ENCODE measurements around the gene C2CD5.

The C2CD5 gene

DNA sequence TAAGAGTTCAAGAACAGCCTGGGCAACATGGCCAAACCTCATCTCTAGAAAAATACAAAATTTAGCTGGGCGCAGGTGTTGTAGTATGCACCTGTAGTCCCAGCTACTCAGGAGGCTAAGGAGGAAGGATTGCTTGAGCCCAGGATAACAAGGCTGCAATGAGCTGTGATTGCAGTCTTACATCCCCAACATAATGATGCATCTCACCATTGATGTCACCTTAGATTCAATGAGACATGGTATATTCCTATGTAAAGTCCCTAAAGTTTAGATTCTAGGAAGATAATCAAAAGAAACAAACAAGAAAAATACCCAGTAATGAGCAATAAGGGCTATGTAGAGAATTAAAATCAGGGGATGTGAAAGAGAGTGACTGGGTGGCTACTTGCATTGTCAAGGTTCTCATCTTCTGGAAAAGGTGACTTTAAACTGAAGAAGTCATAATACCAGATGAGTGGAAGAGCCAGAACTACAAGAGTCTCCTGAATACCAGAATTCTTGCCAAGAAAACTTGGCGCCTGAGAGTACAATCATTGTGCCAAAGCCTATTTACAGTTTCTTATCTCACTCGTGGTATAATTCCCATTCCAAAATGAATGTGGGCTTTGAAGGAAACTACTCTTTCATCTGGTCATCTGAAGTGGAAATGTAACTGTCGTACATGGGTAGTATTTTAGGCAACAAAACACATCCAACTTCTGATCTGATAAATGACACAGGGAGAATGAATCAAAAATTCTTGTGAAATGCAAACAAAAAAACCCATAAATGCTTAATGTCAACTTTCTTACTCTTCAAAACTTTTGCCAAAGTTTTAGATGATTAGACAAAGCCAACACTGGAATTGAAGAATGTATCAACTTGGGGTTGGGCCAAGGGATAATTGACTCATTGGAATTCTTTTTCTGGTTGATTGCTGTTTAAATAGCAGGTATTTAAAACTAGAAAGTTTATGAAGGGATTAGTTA is 128.7 kb downstream of the C2CD5 start:
- ChIA-PET CTCF (interaction anchor here (1.0 kb wide), 1 partner anchor 28 kb away, joined by 3 read pairs; no protein-coding TSS in a partner anchor), POLR2A (no interaction called here)
- DNase-seq (ENCODE audit: low read depth, low spot score): no peak
- TF ChIP-seq, protein P1, sequence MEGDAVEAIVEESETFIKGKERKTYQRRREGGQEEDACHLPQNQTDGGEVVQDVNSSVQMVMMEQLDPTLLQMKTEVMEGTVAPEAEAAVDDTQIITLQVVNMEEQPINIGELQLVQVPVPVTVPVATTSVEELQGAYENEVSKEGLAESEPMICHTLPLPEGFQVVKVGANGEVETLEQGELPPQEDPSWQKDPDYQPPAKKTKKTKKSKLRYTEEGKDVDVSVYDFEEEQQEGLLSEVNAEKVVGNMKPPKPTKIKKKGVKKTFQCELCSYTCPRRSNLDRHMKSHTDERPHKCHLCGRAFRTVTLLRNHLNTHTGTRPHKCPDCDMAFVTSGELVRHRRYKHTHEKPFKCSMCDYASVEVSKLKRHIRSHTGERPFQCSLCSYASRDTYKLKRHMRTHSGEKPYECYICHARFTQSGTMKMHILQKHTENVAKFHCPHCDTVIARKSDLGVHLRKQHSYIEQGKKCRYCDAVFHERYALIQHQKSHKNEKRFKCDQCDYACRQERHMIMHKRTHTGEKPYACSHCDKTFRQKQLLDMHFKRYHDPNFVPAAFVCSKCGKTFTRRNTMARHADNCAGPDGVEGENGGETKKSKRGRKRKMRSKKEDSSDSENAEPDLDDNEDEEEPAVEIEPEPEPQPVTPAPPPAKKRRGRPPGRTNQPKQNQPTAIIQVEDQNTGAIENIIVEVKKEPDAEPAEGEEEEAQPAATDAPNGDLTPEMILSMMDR (IDR thresholded peaks at IDR 0.05; ENCODE audit: insufficient read depth, low read length, missing control alignments): no peak
- H3K4me3 ChIP-seq (ENCODE audit: low read depth, low read length): no peak overlapping the region

DNA sequence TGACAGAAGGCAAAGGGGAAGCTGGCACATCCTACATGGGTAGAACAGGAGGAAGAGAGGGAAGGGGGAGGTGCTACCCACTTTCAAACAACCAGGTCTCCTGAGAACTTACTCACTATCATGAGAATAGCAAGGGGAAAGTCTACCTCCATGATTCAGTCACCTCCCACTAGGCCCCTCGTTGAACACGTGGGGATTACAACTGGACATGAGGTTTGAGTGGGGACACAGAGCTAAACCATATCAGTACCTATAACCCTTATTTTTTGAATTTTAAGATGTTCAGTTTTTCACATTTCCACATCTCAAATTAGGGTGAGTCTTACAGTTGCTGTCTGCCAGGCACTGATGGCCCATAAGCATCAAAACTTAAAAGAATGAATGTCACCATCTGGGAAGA is 129.6 kb downstream of the C2CD5 start:
- H3K4me3 ChIP-seq (ENCODE audit: low read depth, low read length): no peak overlapping the region
- ChIA-PET CTCF (interaction anchor here (1.0 kb wide), 1 partner anchor 29 kb away, joined by 3 read pairs; no protein-coding TSS in a partner anchor), POLR2A (no interaction called here)
- TF ChIP-seq, protein P1 (IDR thresholded peaks at IDR 0.05; ENCODE audit: insufficient read depth, low read length, missing control alignments): no peak
- no peak for DNase-seq (ENCODE audit: low read depth, low spot score)

DNA sequence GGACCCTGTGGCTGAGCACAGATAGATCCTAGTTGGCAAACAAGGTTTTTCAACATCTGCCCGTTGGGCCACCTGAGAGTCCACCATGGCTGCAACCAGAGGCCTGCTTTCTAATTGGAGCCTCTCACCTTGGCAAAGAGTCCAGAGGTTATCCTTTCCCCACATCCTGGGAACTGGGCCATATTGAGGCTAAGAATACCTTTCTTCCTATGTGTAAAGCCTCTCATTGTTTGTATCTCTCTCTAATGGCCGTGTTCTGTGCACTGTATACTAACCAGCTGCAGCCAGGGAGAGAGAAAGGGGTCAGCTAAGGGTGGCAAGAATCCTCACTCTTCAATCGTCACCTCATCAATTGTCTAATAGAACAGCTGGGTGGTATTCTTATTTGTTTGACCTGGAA is 130.8 kb downstream of the C2CD5 start:
- TF ChIP-seq, protein P1 (IDR thresholded peaks at IDR 0.05; ENCODE audit: insufficient read depth, low read length, missing control alignments): no peak
- ChIA-PET POLR2A (no interaction called here), CTCF (no interaction called here)
- DNase-seq (ENCODE audit: low read depth, low spot score): no peak
- H3K4me3 ChIP-seq (ENCODE audit: low read depth, low read length): no peak overlapping the region

DNA sequence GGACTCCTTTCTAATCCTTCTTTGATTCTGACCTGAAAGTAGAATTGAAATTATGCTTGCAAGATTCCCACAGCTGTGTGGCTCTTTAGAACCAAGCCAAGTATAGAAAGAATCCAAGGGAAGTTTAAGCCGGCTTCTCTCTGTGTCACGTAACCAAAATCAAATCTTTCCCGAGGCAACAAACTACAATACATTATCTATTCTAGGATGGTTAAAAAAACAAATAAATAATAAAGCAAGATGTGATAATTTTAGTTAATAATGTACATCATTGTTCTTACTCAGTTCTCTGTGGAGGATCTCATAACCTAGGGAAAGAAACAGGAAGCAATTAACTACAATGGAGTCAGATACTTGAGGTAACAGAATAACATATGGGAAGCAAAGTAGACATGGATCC is 131.8 kb downstream of the C2CD5 start:
- TF ChIP-seq, protein P1 (IDR thresholded peaks at IDR 0.05; ENCODE audit: insufficient read depth, low read length, missing control alignments): no peak
- no peak for DNase-seq (ENCODE audit: low read depth, low spot score)
- CTCF ChIA-PET: no interaction called here
- H3K4me3 ChIP-seq (ENCODE audit: low read depth, low read length): no peak overlapping the region
- POLR2A ChIA-PET: no interaction called here

DNA sequence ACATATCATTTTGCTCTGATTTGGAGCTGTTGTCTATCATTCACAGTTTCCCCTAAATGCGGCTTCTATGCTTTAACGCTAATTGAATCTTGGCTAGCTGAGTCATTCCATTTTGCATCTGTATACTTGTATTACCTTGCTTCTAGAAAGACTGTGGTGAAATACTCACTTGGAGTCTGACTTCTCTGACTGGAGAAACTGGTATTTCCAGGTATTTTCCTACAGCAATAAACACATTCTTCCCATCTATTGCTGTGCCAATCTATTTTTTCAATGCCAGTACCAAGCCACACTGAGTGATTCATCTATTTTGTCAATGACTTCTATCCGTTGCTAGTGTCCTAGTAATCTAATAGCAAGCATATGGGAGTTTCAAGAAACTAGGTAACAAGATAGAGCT is 133.9 kb downstream of the C2CD5 start:
- no peak overlapping the region for H3K4me3 ChIP-seq (ENCODE audit: low read depth, low read length)
- CTCF ChIA-PET: no interaction called here
- no peak for DNase-seq (ENCODE audit: low read depth, low spot score)
- TF ChIP-seq, protein P1 (IDR thresholded peaks at IDR 0.05; ENCODE audit: insufficient read depth, low read length, missing control alignments): no peak
- POLR2A ChIA-PET: no interaction called here

DNA sequence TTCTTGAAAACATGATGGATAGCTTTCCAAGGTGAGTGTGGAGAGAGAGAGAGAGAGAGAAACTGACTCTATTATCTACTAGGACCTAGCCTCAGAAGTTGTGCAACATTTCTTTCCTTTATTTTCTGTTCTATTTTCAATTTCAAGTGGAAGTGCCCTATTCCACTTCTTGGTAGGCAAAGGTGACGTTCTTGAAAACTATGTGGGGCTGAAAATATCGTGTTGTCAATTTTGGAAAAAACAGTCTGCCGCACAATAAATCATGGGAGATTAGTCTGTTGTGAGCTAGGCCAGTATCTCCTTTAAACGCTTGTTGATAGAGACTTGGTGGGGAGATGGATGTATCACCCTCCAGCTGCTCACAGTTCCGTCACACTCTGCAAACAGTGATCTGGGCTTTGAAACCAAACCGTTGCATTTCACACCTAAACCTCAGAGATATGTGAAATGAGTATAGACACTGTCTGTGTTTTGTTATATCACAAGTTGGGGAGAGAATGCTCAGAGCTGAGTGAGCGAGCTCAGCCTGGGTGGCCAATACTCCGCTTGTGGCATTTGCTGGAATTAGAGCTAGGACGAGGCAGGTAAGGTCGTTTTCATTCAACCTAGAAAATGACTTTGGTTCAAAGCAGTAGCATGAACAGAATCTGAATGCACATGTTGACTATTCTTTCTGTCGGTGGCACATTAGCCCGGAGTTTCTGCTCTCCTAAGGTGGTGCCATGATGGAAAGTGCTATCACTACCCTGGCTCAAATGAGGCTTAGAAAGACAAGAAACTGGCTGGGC is 134.8 kb downstream of the C2CD5 start:
- TF ChIP-seq, protein P1 (IDR thresholded peaks at IDR 0.05; ENCODE audit: insufficient read depth, low read length, missing control alignments): no peak
- CTCF ChIA-PET: no interaction called here
- no peak for DNase-seq (ENCODE audit: low read depth, low spot score)
- POLR2A ChIA-PET: no interaction called here
- no peak overlapping the region for H3K4me3 ChIP-seq (ENCODE audit: low read depth, low read length)
